Activated T-cell treated with anti-CD3 and anti-CD28 coated beads for 4 hours (primary cell): ENCODE results near the gene DPPA3.
"Not testable (repeated sequence)": the region's sequence is repeated elsewhere in the genome, so short reads cannot be mapped to it uniquely, and the experiment has no call there.

Experiments used
- DNase-seq: peaks from one replicate; pipeline ENCODE4 v3.0.0-alpha.2; 2020

The DPPA3 gene

DNA sequence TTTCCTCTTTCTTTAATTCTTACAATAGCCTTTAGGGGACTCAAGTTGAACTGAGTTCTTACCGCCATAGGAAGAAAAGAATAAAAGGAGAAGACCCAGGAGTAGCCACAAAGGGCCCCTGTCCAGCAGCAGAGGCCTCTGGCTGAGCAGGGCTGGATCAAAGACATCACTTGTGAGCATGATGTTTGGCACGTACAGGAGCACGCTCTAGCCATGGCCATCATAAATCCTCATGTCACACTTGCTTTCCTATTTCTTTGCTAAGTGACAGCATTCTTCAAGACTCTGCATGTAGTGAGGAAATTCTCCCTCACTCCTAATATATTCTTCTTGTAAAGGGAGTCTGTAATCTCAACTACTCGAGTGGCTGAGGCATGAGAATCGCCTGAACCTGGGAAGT lies 20.3 kb downstream of the DPPA3 start:
- no peak for DNase-seq

DNA sequence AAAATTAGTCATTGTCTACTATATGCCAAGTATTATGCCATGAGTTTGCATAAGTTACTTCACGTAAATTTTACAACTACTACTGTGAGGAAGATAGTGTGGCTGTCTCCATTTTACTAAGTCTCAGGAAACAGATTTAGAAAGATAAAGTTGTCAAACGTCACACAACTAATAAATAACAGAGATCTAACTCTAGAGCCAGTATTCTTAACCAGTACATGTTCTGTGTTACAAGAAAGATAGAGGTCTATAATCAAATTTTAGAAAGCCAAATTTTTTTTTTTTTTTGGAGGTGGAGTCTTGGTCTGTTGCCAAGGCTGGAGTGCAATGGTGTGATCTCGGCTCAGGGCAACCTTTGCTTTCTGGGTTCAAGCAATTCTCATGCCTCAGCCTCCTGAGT lies 21.8 kb downstream of the DPPA3 start:
- DNase-seq: no peak

DNA sequence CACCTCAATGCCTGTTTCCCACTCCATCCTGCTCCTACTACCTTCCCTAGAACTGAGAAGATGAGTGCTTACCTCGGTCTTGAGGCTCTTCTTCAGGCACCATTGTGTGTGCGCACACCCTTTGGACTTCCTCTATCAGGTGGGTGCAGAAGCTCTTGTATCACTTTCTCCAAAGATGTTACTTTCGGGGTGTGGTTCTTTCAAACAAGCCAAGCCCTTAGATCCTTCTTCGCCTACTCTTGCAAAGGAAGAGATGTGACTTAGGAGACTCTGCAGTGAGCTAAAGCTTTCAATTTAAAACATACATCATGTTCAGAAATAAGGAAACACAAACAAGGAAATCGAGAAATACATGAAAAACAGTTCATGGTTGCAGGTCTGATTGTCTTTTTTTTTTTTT lies 36.0 kb downstream of the DPPA3 start, which contains the start of gene CLEC4C:
Gene CLEC4C (minus strand): TSS at position 130 of the 400 bp plus-strand sequence. CDS start 27 bp downstream, at position 103.
- DNase-seq: no peak

DNA sequence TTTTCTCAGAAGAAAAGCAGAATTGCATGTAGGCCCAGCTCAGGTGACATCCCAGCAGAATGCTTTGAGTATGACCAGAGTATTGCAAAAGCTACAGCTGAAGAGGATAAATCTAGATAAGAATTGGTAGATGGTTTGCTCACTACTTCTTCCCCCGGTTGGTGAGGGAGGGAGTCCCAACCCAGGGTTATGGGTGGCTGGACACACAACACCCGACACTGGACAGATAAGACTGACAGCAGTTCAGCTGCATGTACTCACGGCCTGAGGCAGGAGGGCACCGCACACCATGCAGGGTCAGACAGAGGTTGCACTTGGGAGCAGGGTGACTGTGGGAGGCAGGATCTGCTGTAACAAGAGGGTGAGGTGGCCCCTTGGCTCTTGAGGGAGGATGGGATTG lies 37.6 kb downstream of the DPPA3 start:
- no peak for DNase-seq

DNA sequence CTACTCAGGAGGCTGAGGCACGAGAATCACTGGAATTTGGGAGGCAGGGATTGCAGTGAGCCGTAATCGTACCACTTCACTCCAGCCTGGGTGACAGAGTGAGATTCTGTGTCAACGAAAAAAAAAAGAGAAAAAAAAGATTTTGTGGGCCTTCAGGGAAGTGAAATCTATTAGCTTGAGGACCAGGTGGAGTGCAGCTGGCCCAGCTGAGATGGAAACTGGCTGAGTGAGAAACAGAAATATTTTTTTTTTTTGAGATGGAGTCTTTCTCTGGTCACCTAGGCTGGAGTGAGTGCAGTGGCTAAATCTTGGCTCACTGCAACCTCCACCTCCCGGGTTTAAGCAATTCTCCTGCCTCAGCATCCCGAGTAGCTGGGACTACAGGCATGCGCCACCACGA lies 38.2 kb downstream of the DPPA3 start:
- DNase-seq: no peak

DNA sequence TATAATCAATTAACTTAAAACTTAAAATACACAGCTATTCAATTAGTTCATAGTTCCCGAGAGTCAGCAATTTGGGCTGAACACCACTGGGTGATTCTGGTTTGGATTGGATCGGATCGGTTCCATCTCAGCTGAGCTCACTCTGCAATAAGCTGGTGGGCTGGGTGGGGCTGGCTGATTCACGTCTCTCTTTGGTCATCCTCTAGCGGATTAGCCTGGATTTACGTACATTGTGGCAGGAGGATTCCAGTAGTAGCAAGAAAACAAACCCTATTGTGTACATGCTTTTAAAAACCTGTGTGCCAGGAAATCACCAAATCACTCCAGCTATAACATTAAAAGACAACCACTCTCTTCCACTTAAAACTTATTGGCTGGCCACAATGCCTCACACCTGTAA lies 39.1 kb downstream of the DPPA3 start:
- no peak for DNase-seq

DNA sequence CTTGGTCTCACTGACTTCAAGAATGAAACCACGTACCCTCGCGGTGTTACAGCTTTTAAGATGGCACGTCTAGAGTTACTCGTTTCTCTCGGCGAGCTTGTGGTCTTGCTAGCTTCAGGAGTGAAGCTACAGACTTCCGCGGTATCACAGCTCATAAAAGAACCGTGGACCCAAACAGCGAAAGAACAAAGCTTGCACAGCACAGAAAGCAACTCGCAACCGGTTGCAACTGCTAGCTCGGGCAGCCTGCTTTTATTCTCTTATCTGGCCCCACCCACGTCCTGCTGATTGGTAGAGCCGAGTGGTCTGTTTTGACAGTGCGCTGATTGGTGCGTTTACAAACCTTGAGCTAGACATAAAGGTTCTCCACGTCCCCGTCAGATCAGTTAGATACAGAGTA lies 40.2 kb downstream of the DPPA3 start:
- DNase-seq: no peak

DNA sequence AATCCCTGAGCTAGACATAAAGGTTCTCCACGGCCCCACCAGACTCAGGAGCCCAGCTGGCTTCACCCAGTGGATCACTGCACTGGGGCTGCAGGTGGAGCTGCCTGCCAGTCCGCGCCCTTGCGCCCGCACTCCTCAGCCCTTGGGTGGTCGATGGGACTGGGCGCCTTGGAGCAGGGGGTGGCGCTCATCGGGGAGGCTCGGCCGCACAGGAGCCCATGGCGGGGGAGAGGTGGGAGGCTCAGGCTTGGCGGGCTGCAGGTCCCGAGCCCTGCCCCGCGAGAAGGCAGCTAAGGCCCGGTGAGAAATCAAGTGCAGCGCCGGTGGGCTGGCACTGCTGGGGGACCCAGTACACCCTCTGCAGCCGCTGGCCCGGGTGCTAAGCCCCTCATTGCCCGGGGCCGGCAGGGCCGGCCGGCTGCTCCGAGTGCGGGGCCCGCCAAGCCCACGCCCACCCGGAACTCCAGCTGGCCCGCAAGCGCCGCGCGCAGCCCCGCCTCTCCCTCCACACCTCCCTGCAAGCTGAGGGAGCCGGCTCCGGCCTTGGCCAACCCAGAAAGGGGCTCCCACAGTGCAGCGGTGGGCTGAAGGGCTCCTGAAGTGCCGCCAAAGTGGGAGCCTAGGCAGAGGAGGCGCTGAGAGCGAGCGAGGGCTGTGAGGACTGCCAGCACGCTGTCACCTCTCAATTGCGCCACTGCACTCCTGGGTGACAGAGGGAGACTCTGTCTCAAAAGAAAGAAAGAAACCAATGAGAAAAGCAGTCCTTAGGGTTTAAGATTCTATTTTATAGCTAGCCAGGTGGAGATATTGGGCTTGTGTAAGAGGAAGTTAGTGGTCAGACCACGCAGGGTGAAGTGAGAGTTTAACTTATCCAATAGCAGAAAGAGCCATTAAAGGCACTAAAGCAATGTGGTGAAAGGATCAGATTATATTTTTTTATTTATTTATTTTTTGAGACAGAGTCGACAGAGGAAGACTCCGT lies 41.0 kb downstream of the DPPA3 start:
- not testable (repeated sequence) for DNase-seq

DNA sequence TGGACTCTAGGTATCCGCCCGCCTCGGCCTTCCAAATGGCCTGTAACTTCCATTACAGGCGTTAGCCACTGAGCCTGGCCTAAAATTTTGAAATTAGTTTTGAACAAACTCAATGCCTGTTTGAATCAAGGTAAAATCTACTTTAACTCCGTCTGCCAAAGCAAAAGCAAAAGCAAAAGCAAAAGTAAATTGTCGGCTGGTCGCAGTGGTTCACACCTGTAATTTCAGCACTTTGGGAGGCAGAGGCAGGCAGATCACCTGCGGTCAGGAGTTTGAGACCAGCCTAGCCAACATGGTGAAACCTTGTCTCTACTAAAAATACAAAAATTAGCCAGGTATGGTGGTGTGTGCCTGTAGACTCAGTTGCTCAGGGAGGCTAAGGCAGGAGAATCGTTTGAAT lies 44.4 kb downstream of the DPPA3 start:
- not testable (repeated sequence) for DNase-seq

DNA sequence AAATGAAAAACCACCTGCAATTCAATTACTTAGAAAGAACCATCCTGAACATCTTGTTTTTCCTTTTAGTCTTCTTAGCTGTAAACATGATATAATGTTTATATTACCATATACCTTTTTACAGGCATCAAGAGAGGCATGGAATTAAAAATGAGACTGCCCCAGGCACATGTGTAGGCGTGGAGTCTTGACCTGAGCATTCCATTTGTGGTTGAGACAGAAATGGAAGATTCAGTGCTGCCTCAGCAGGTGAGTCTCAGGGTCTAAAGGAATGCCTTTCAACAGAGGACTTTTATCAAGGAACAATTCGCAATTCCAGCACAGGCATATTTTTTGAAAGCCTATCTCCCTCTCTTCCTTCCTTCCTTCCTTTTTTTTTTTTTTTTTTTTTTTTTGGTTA lies 45.8 kb downstream of the DPPA3 start:
- DNase-seq: no peak

DNA sequence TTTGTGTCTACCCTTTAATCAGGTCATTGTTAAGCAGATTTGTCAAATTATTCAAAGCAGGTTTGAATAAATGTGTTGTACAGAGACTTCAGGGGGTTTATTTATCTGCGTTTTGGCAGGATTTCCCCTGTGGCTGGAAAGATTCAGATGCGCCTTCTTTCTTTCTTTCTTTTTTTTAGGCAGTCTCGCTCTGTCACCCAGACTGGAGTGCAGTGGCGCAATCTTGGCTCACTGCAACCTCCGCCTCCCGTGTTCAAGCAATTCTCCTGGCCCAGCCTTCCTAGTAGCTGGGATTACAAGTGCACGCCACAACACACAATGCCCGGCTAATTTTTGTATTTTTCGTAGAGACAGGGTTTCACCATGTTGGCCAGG lies 47.5 kb downstream of the DPPA3 start:
- DNase-seq: no peak
